K562 (cell line): ENCODE results near the gene CRIM1. TPM values are rescaled to one million over a fixed set of nuclear protein-coding genes. Genes with fewer than 3 reads are reported as not detected.

Experiments used
- ATAC-seq: fragments of 200-7000 bp; cut with Tn5 transposase; 3 replicates; pipeline ENCODE4 v1.9.1; 2020; ENCODE audit warnings: moderate library complexity
- BruUV-seq: library from RNA; stranded (reverse); fragments of 400-500 nt; replicated peaks from 2 replicates; lab custom pipeline; 2021; lab: Mats Ljungman, UMichigan
- CTCF ChIA-PET: fragments of 300-600 bp; formaldehyde crosslinking; extraction: SDS; loops from one replicate; lab custom pipeline; 2021; ENCODE audit warnings: low intra/inter-chr PET ratio; lab: Yijun Ruan, JAX
- POLR2A ChIA-PET: fragments of 300-600, 350-650 bp; sonication (Branson Sonifier 250); formaldehyde crosslinking; extraction: SDS; loops from one replicate; lab custom pipeline; 2021; ENCODE audit warnings: antibody characterized with exemption, inconsistent platforms; lab: Yijun Ruan, JAX
- DNase-seq, 4 experiments: peaks; one replicate each; pipeline versions ENCODE4 v3.0.0 to v3.0.0-alpha.2; 2011 to 2018; ENCODE audit warnings: low spot score in 3 of 4, mixed read lengths in 3 of 4; ENCODE audit errors: extremely low read depth in 1 of 4
- FAIRE-seq: peaks from 2 replicates; lab custom pipeline; 2011; peaks lifted over from hg19 to GRCh38; lab: Jason Lieb, UNC
- H2AFZ ChIP-seq: 2 replicates; pipeline ENCODE4 v1.6.0; 2011; ENCODE audit warnings: low read depth, low read length, control low read depth, inconsistent platforms
- H3K27ac ChIP-seq: fragments of 200-600 bp; 3 replicates; pipeline ENCODE4 v1.8.0; 2011; ENCODE audit warnings: low read depth, mild to moderate bottlenecking, control low read depth, inconsistent platforms, low read length, moderate library complexity, mixed read lengths; ENCODE audit errors: extremely low read depth
- H3K27me3 ChIP-seq, 2 experiments: fragments of 300-600 bp in 1 of 2; 2 replicates in 1 of 2; 3 replicates in 1 of 2; pipeline versions ENCODE4 v1.6.0 to v1.8.0; 2011; ENCODE audit warnings: inconsistent platforms in 2 of 2, low read length in 2 of 2, mild to moderate bottlenecking in 1 of 2, mixed read lengths in 1 of 2, moderate library complexity in 1 of 2; ENCODE audit not compliant: control insufficient read depth in 2 of 2, insufficient read depth in 2 of 2
- H3K36me3 ChIP-seq: fragments of 300-600 bp; 3 replicates; pipeline ENCODE4 v1.8.0; 2011; ENCODE audit warnings: mild to moderate bottlenecking, low read length, inconsistent platforms; ENCODE audit not compliant: control insufficient read depth, insufficient read depth
- H3K4me1 ChIP-seq, 2 experiments: fragments of 200-600 bp in 1 of 2; replicated peaks in 1 of 2; 2 replicates in 1 of 2; 3 replicates in 1 of 2; pipeline versions ENCODE4 v1.5.1 to v1.8.0; 2011; ENCODE audit warnings: inconsistent platforms in 2 of 2, low read length in 2 of 2, mild to moderate bottlenecking in 1 of 2, mixed read lengths in 1 of 2, moderate library complexity in 1 of 2; ENCODE audit not compliant: control insufficient read depth in 2 of 2, insufficient read depth in 2 of 2
- H3K4me2 ChIP-seq: 2 replicates; pipeline ENCODE4 v1.6.1; 2011; ENCODE audit warnings: low read length, control low read depth, inconsistent platforms, mixed read lengths; ENCODE audit not compliant: insufficient read depth
- H3K4me3 ChIP-seq: fragments of 200-600 bp; sonication (generic), shearing (Covaris generic); 2 replicates; pipeline ENCODE4 v1.5.1; 2016; ENCODE audit warnings: control low read depth, inconsistent platforms
- H3K79me2 ChIP-seq: fragments of 200-600 bp; 3 replicates; pipeline ENCODE4 v1.8.0; 2011; ENCODE audit warnings: low read length, inconsistent platforms; ENCODE audit not compliant: control insufficient read depth, insufficient read depth
- H3K9ac ChIP-seq, 2 experiments: 2 replicates each; pipeline versions ENCODE4 v1.6.0 to v1.6.1; 2011; ENCODE audit warnings: low read depth in 2 of 2, low read length in 2 of 2, control low read depth in 1 of 2, inconsistent platforms in 1 of 2, mild to moderate bottlenecking in 1 of 2, mixed read lengths in 1 of 2; ENCODE audit not compliant: insufficient read depth in 1 of 2
- H3K9me1 ChIP-seq: one replicate; pipeline ENCODE4 v1.6.0; 2011; ENCODE audit warnings: inconsistent platforms, mild to moderate bottlenecking, low read length, moderate library complexity; ENCODE audit not compliant: control insufficient read depth, insufficient read depth
- H3K9me3 ChIP-seq: replicated peaks from 2 replicates; pipeline ENCODE4 v1.5.1; 2011; ENCODE audit warnings: low read depth, low read length, inconsistent platforms; ENCODE audit not compliant: control insufficient read depth, insufficient read depth
- H4K20me1 ChIP-seq: replicated peaks from 2 replicates; pipeline ENCODE4 v1.6.1; 2011; ENCODE audit warnings: low read length, inconsistent platforms, mixed read lengths; ENCODE audit not compliant: control insufficient read depth, insufficient read depth
- CSDE1 ChIP-seq, 2 experiments: fragments of 450-650 bp; IDR thresholded peaks; 2 replicates each; pipeline ENCODE4 v1.6.1; 2016; ENCODE audit warnings: mild to moderate bottlenecking in 1 of 2
- WGBS: fragments of 100-300 bp; shearing (Covaris generic); methylation state at CpG from one replicate; pipeline ENCODE4 v1.1.6; 2016; ENCODE audit warnings: low coverage, mixed read lengths; ENCODE audit not compliant: insufficient coverage; ENCODE audit errors: missing lambda C conversion rate; 5-methylcytosine and 5-hydroxymethylcytosine counted together
- in situ Hi-C: fragments of 300-500 bp; cut with MboI; formaldehyde crosslinking; loops from 4 replicates; pipeline ENCODE4 v1.15.0; 2018; ENCODE audit warnings: inconsistent platforms, mixed read lengths
- intact Hi-C: fragments of 100-400 bp; cut with micrococcal nuclease; formaldehyde crosslinking; loops from 2 replicates; pipeline ENCODE4 v1.14.2; 2022
- polyA plus RNA-seq, 8 experiments: library from polyadenylated mRNA; depleted of rRNA in 4 of 8; stranded (reverse) in 5 of 8; unstranded in 3 of 8; fragments of >200 nt; fragmentation: Nextera tagmentation in 2 of 8; fragmentation: Illumina TruSeq in 1 of 8; extraction: Ambion mirVana in 2 of 8; extraction: Trizol in 1 of 8; gene quantifications; 2 replicates each; pipeline versions ENCODE4 v1.2.1 to v1.2.3, GENCODE V29; 2011 to 2014; ENCODE audit warnings: inconsistent platforms in 1 of 8, missing spikeins in 1 of 8
- total RNA-seq, 7 experiments: library from RNA; depleted of rRNA in 6 of 7; stranded (reverse); fragments of >200 nt in 6 of 7; fragmentation: Illumina TruSeq in 2 of 7; extraction: Trizol in 2 of 7; gene quantifications; 2 replicates each; pipeline versions ENCODE4 v1.2.1 to v1.2.3, GENCODE V29; 2011 to 2021; ENCODE audit warnings: low replicate concordance in 1 of 7
- TF ChIP-seq, protein P1 (sequence below): fragments of 250-450 bp; sonication (Bioruptor Pico); IDR thresholded peaks from 2 replicates; pipeline ENCODE4 v1.9.0; 2021; ENCODE audit warnings: mild to moderate bottlenecking, inconsistent platforms

CRIM1 gene
- total and polyA plus RNA-seq, 9 of the 15 experiments (the other 6 are each of a cell fraction or from before 2014, with no cell fraction given) = 0.01 to 0.36 (median 0.06) TPM; not detected in 1

DNA sequence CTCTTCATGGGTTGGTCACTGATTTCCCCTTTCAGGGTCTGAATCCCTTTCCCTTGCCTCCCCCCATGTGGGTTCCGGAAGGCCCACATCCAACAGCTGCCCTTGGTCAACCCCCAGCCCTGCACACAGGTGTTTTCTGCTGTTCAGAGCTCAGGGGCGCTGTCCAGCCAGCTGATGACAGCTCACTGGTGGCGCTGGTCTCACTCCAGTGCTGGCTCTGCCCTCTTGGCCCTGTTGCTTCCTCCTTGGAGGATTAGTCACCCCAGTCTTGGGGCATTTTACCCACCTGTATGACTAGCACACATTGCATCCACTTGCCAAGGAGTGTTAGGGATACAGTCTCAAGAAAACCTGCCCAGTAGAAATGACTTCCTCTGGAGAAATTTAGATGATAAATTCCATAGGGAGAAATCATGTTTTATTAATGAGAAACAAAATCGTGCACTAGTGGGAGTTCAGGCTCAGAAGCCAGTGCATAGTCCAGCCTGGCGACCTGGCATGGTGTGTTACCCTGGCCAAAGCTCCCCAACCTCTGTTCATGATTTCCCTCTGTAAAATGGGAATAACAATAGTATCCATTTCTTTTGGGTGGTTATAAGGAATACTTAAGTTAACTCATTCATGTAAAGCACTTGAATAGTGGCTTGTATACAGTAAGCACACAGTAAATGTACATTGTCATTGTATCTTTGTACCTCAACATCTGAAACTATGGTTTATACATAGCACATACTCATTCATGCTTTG is 21.6 kb downstream of the CRIM1 start:
- Histone ChIP-seq H3K27ac (no peak overlapping the region), H3K9me3 (no peaks in the 10 kb centered on the region), H3K4me2 (no peak overlapping the region), H3K36me3 (no peaks in the 10 kb centered on the region), H3K4me3 (no peak overlapping the region), H3K4me1 (no peaks in the 10 kb centered on the region), H3K9me1 (no peaks in the 10 kb centered on the region), H4K20me1 (no peaks in the 10 kb centered on the region), H3K79me2 (no peaks in the 10 kb centered on the region), H2AFZ (no peak overlapping the region), H3K27me3 (no peaks in the 10 kb centered on the region), H3K9ac (no peak overlapping the region)
- ChIA-PET CTCF (no interaction called here), POLR2A (interaction anchor here (1.2 kb wide), 1 partner anchor 15 kb away, joined by 3 read pairs; no protein-coding TSS in a partner anchor)
- no peak for ATAC-seq
- TF ChIP-seq CSDE1 (IDR thresholded peaks at IDR 0.05) = no peak
- TF ChIP-seq, protein P1, sequence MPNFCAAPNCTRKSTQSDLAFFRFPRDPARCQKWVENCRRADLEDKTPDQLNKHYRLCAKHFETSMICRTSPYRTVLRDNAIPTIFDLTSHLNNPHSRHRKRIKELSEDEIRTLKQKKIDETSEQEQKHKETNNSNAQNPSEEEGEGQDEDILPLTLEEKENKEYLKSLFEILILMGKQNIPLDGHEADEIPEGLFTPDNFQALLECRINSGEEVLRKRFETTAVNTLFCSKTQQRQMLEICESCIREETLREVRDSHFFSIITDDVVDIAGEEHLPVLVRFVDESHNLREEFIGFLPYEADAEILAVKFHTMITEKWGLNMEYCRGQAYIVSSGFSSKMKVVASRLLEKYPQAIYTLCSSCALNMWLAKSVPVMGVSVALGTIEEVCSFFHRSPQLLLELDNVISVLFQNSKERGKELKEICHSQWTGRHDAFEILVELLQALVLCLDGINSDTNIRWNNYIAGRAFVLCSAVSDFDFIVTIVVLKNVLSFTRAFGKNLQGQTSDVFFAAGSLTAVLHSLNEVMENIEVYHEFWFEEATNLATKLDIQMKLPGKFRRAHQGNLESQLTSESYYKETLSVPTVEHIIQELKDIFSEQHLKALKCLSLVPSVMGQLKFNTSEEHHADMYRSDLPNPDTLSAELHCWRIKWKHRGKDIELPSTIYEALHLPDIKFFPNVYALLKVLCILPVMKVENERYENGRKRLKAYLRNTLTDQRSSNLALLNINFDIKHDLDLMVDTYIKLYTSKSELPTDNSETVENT (CRISPR knock-in tag) = no peak
- intact Hi-C loops = no loop called here
- in situ Hi-C loops = no loop called here
- FAIRE-seq = no peak
- no TSS peak for BruUV-seq
- WGBS = 0% methylated on average over 4 of the region's 5 CpGs
- no peak for DNase-seq
